Fibroblast of skin of left quadriceps (primary cell): ENCODE results near the gene RXRG.

Experiments
- DNase-seq, 2 experiments: peaks; one replicate each; pipeline ENCODE4 v3.0.0-alpha.2; 2013; ENCODE audit warnings: low read depth in 2 of 2

RXRG gene

DNA sequence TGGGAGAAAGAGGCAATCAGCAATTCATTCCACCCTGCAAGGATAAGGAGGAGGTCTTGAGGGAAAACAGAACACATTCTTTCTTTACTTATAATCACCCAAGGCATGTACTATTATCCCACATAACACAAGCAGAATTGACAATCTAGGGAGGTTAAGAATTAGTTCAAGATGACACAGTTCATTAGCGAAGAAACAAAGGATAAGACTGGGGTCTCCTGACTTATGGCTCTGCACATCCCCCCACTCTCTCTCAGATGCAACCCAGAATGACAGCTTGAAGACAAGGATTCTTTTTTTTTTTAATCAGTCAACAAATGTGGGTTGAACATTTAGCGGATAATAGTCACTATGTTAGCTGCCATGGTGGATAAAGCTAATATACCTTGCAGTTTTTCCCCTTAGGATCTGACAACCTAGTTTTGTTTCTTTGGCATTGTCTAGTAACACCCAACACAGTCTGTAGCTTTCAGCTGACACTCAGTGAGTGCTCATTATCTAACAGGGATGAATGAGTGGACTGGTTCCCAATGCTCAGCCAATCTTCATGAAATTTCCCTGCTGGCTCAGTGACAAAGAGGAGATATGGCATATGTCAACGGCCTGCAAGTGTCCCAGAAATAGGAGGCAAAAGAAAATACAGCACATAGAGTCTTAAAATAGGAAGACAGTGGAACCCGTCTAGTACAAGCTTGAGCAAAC lies 35.1 kb downstream of the RXRG start:
- no peak for DNase-seq

DNA sequence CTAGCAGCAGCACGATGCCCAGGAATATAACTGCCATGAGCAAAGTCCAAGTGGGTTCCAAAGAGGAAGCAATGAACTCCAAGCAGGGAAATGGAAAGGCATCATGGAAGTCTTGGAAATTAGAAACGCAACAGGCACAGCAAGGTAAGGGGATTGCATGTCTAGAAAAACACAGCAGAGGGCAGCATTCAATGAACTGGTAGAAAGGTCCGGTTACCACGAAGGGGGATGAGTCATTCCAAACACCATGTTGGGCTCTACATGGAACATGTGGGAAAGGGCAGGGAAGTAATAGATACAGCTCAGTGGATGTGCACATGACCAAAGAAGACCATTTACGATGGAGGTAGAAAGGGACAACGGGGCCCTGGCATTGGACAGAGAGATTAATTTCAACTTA lies 36.4 kb downstream of the RXRG start:
- peak in 1 of 2 experiments; percentile 10 for DNase-seq

DNA sequence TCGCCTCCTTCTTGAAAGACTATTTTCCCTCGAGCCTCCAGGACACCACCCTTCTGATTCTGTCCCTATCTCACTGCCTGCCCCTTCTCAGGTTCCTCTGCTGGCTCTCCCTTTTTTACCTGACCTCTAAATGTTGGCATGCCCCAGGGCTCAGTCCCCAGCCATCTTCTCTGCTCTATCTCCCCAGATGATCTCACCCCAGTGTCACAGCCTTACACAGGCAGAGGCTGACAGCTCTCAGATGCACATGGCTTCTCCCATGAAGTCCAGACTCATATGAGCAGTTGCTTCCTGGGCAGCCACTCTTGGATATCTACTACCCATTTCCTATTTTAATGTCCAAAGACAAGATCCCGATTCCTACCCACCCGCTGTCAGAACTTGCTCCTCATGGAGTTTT lies 37.5 kb downstream of the RXRG start:
- no peak for DNase-seq

GRCh38 chr1:165403835-165404482 lies 41.0 kb downstream of the RXRG start:
- no peak for DNase-seq

- no peak for DNase-seq
These were observed 42.3 kb downstream of the RXRG start for GRCh38 chr1:165402517-165403111.

DNA sequence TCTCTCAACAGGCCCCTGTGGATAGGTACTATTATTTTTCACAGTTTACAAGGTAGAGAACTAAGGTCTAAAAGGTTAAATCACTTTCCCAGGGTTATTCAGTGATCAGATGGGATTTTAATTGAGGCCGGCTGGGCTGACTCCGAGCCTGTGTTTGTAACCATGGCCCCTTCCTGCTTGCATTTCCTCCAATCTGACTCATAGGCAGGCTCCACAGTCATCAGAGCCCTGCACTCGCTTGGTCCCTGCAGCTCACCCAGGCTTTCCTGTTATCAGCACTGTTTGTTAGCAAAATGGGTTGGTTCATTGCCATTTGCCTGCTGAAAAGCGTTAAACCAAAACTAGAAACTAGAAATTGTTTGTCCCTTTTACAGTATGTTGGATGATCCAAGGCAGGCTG lies 47.0 kb downstream of the RXRG start:
- DNase-seq, result peak; percentile 49 to 61

DNA sequence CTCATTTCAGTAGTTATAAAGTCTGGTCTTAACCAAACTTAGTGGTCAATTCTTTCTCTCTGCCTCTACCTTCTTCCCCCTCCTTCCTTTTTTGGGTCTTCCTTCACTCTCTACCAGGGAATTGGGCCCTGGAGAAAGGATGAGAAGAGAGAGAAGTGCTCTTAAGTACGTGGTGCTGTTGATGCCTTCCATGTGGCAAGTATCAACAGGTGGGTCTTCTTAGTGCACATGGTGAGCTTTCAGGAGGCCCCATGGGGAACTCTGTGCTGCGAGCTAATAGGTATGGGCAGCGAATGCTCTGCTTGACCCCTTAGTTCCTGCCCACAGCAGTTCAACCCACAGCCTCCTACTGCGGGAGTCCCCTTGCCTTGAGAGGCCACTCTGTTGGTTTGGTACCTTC lies 49.0 kb downstream of the RXRG start:
- DNase-seq, result no peak

DNA sequence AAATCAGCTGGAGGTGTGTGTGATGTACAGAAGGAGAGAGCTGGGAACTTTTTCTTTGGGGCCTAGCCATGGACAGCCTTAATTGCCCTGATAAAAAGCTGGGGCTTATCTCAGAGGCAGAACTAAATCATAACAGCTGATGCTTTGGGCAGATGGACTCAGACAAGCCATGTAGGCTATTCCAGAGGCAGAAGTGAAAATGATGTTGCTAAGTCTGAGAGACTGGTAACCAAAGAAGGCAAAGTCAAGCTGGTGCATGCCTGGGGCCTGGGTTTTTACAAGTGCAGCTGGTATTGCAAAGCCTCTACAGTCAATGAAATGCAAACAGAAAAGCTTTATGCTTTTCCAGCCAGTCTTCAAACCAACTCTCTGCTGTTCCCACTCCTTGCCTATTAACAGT lies 49.4 kb downstream of the RXRG start:
- DNase-seq, result no peak

GRCh38 chr1:165392634-165393571 lies 52.0 kb downstream of the RXRG start:
- DNase-seq, result peak; percentile 95 to 96

DNA sequence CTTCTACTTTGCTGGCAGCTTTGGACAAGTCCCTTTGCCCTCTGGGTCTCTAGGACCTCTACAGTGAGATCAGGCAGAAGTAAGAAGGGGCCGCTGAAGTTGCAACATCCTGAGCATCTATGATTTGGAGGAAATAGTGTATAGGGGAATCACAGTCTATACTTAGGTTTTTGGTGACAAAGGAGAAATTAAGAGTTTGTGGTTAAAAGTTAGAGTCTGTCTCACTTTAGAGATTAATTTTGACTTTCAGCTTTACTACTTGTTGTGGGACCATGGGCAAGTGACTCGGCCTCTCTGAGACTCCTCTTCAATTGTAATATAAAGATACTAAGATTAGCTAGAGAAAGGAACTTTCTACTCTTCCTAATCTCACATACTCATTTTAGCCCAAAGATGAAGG lies 55.3 kb downstream of the RXRG start:
- no peak for DNase-seq

GRCh38 chr1:165387961-165388360 lies 57.0 kb downstream of the RXRG start:
- peak in 1 of 2 experiments; percentile 46 for DNase-seq

- no peak for DNase-seq
These were observed 57.4 kb downstream of the RXRG start for GRCh38 chr1:165387505-165387904.

- no peak for DNase-seq
These were observed 61.1 kb downstream of the RXRG start for GRCh38 chr1:165383599-165384405.

DNA sequence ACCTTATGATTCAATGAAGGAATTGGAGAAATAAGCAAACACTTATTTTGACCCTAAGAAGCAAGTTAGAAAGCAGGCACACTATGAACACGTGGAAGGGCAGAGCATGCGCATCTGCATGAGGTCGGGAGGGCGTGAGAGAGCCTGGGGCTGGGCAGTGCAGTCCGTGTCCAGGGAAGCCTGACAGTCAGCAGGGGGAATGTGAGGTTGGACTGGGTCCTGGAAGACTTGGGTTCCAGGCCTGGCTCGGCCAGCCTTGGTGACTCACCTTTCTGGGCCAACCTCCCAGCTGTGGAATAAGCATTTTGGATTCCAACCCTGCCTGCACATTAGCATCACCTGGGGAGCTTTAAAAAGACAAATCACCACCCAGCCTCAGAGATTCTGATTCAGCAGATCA lies 61.9 kb downstream of the RXRG start:
- DNase-seq, result peak; percentile 48 to 56

- DNase-seq, result no peak
These were observed 63.0 kb downstream of the RXRG start for GRCh38 chr1:165381745-165382505.

GRCh38 chr1:165376811-165377311 lies 68.1 kb downstream of the RXRG start:
- DNase-seq, result no peak

DNA sequence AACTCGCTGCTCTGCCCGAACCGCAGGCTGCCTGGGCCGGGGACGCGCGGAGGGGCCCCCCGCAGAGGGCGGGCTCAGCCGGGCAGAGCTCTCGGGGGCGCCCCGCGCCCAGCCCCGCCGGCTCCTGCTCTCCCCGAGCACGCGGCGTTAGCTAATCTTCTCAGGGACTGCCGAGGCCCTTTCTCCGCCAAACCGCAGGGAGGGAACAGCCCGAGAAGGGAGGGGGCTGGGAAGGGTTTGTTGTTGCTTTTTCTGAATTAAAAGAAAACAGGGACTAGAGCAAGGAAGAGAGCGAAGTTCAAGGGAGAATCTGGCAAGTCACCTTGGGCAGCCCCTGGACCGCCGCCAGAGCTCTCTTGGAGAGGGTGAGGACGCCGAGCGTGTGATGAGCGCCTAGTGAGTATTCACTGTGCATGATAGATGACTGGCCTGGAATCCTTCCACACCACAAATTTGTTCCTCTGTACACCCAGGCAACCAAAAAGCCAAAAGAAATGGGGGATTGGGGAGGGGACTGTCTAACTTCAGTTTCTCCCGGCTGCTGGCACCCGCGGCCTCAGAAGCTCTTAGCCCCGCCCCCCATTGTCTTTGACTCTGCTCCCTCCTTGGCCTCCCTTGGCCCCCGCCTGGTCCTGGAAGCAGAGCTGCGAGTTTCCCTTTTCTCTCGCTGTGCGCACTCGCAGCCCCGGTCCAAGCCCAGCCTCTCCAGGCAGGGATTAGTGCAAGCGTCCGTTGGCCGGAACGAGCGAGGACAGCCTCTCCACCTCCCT lies 68.7 kb downstream of the RXRG start:
- peak; percentile 97 for DNase-seq

DNA sequence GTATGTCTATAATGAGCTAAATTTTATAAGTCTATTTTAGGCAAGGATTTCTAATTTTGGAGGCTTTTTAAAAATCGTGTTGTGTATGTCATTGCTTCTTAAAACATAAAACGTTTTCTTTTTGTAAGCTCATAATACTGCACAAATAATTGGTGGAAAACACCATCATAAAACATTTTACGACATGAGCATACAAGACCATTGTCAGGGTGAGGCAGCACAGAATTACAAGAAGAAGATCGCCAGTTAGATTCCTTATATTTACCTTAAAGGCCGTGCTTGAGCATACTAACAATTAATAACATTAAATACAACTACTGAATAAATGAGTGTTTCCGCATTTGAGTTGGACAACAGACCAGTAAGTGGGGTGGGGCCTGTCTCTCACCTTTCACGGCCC lies 69.3 kb downstream of the RXRG start:
- DNase-seq, result no peak

DNA sequence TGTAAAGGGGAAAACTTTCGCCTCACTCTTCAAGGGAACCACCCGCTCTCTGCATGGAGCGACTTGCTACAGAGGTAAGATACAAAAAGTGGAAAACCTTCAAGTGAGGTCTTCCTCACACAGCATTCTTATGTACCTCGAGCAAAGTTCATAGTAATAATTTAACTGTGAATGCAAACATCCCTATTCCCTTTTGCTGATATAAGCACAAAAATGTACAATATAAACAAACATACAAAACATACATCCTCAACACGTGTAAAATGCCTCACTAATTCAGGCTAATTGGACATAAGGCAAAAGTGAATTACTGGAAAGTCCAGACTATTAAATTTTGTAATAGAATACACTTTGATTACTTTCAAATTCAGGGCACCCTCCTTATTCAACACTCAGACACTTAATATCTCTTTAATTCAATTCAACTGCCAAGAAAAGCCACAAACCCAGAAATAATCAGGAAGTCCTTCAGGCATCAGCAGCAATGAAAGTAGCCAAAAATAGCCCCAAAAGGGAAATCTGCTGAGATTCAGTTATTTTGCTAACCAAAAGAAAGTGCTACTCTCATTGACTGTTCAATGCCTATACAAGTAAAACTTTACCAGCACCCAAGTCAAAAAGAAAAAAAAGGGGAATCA lies 73.2 kb downstream of the RXRG start:
- DNase-seq, result no peak
